ENCODE measurements around the gene HTR3A. TPM values are rescaled to one million over a fixed set of nuclear protein-coding genes. Genes with fewer than 3 reads are reported as not detected.

The HTR3A gene
- total and polyA plus RNA-seq, 2 experiments from 2014 or later: 5.8 to 8.1 TPM

DNA sequence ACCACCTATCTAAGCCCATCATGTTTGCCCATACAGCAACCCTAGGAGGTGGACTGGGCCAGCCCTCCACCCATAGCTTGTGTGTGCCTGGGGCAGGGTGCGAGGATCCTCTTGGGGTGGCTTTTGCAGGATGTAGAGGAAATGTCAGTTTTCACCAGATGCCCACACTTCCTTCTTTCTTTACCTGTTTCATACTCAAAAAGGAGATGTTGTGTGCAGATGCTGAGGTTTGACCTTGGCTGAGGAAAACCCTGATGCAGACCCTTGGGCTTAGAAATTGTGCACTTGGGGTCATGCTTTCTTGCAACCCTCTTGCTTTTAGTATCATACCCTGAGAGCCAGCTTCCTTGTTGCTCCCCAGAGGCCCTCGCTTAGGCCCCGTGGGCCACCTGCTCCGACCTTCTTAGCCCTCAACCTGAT, 2.2 kb downstream of the HTR3A start (continued):
- TF ChIP-seq, protein P1, sequence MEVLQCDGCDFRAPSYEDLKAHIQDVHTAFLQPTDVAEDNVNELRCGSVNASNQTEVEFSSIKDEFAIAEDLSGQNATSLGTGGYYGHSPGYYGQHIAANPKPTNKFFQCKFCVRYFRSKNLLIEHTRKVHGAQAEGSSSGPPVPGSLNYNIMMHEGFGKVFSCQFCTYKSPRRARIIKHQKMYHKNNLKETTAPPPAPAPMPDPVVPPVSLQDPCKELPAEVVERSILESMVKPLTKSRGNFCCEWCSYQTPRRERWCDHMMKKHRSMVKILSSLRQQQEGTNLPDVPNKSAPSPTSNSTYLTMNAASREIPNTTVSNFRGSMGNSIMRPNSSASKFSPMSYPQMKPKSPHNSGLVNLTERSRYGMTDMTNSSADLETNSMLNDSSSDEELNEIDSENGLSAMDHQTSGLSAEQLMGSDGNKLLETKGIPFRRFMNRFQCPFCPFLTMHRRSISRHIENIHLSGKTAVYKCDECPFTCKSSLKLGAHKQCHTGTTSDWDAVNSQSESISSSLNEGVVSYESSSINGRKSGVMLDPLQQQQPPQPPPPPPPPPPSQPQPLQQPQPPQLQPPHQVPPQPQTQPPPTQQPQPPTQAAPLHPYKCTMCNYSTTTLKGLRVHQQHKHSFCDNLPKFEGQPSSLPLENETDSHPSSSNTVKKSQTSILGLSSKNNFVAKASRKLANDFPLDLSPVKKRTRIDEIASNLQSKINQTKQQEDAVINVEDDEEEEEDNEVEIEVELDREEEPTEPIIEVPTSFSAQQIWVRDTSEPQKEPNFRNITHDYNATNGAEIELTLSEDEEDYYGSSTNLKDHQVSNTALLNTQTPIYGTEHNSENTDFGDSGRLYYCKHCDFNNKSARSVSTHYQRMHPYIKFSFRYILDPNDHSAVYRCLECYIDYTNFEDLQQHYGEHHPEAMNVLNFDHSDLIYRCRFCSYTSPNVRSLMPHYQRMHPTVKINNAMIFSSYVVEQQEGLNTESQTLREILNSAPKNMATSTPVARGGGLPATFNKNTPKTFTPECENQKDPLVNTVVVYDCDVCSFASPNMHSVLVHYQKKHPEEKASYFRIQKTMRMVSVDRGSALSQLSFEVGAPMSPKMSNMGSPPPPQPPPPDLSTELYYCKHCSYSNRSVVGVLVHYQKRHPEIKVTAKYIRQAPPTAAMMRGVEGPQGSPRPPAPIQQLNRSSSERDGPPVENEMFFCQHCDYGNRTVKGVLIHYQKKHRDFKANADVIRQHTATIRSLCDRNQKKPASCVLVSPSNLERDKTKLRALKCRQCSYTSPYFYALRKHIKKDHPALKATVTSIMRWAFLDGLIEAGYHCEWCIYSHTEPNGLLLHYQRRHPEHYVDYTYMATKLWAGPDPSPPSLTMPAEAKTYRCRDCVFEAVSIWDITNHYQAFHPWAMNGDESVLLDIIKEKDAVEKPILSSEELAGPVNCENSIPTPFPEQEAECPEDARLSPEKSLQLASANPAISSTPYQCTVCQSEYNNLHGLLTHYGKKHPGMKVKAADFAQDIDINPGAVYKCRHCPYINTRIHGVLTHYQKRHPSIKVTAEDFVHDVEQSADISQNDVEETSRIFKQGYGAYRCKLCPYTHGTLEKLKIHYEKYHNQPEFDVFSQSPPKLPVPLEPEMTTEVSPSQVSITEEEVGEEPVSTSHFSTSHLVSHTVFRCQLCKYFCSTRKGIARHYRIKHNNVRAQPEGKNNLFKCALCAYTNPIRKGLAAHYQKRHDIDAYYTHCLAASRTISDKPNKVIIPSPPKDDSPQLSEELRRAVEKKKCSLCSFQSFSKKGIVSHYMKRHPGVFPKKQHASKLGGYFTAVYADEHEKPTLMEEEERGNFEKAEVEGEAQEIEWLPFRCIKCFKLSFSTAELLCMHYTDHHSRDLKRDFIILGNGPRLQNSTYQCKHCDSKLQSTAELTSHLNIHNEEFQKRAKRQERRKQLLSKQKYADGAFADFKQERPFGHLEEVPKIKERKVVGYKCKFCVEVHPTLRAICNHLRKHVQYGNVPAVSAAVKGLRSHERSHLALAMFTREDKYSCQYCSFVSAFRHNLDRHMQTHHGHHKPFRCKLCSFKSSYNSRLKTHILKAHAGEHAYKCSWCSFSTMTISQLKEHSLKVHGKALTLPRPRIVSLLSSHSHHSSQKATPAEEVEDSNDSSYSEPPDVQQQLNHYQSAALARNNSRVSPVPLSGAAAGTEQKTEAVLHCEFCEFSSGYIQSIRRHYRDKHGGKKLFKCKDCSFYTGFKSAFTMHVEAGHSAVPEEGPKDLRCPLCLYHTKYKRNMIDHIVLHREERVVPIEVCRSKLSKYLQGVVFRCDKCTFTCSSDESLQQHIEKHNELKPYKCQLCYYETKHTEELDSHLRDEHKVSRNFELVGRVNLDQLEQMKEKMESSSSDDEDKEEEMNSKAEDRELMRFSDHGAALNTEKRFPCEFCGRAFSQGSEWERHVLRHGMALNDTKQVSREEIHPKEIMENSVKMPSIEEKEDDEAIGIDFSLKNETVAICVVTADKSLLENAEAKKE (CRISPR knock-in tag; IDR thresholded peaks at IDR 0.05): no peak
- TF ChIP-seq, protein P2, sequence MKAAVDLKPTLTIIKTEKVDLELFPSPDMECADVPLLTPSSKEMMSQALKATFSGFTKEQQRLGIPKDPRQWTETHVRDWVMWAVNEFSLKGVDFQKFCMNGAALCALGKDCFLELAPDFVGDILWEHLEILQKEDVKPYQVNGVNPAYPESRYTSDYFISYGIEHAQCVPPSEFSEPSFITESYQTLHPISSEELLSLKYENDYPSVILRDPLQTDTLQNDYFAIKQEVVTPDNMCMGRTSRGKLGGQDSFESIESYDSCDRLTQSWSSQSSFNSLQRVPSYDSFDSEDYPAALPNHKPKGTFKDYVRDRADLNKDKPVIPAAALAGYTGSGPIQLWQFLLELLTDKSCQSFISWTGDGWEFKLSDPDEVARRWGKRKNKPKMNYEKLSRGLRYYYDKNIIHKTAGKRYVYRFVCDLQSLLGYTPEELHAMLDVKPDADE (IDR thresholded peaks at IDR 0.05): no peak
- TF ChIP-seq ZNF114 (CRISPR knock-in tag; IDR thresholded peaks at IDR 0.05) (no peak), JUNB (IDR thresholded peaks at IDR 0.05; ENCODE audit: unreplicated experiment) (no peak), ZNF331 (CRISPR knock-in tag; IDR thresholded peaks at IDR 0.05; ENCODE audit: low read depth) (no peak)

DNA sequence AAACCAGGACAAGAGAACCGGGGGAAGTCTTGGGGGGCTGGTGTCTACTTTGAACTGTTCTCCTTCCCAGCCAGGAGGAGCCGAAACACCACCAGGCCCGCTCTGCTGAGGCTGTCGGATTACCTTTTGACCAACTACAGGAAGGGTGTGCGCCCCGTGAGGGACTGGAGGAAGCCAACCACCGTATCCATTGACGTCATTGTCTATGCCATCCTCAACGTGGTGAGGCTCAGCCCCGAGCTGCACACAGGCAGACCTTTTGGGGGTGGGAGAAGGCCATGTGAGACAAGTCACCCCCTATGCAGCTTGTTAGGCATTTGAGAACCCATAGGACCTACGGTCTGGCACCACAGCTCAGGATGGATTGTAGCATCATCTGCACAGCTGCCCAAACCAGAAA, 2.8 kb downstream of the HTR3A start:
- H3K79me2 ChIP-seq (replicated peaks; ENCODE audit: insufficient read depth): no peaks in the 10 kb centered on the region
- Mint-ChIP-seq H3K27ac (no peak overlapping the region), H3K27me3 (ENCODE audit: insufficient read depth, low read depth, poor library complexity) (peaks cover 12% of the 10 kb centered on the region), H3K4me3 (no peak overlapping the region), H3K4me1 (peaks cover 20% of the 10 kb centered on the region), H3K36me3 (ENCODE audit: low read depth) (no peaks in the 10 kb centered on the region), H3K9me3 (no peaks in the 10 kb centered on the region; the same call in 2 of the 3 replicates)
- no peak overlapping the region for H2AFZ ChIP-seq
- H3K4me2 ChIP-seq: no peak overlapping the region
- no peaks in the 10 kb centered on the region for H3K27me3 ChIP-seq (ENCODE audit: insufficient read depth)
- H3K27ac ChIP-seq (ENCODE audit: low read depth): no peak overlapping the region
- no peaks in the 10 kb centered on the region for H3F3A ChIP-seq (replicated peaks; ENCODE audit: low read depth)
- no peaks in the 10 kb centered on the region for H4K20me1 ChIP-seq (replicated peaks; ENCODE audit: insufficient read depth)
- no peaks in the 10 kb centered on the region for H3K36me3 ChIP-seq (ENCODE audit: insufficient read depth)
- no peak for DNase-seq (ENCODE audit: low spot score)
- no peaks in the 10 kb centered on the region for H3K9me2 ChIP-seq (ENCODE audit: insufficient read depth)
- peaks cover 13% of the 10 kb centered on the region for H3K4me1 ChIP-seq (ENCODE audit: insufficient read depth)
- H3K4me3 ChIP-seq: no peak overlapping the region
- no peak for ATAC-seq
- no peak for TF ChIP-seq EZH2phosphoT487 (IDR thresholded peaks at IDR 0.05; ENCODE audit: unreplicated experiment)
- TF ChIP-seq NANOG (IDR thresholded peaks at IDR 0.05; ENCODE audit: borderline replicate concordance): no peak
- no peak for TF ChIP-seq EZH2 (IDR thresholded peaks at IDR 0.05; ENCODE audit: low read depth, unreplicated experiment)
- TF ChIP-seq, protein P3, sequence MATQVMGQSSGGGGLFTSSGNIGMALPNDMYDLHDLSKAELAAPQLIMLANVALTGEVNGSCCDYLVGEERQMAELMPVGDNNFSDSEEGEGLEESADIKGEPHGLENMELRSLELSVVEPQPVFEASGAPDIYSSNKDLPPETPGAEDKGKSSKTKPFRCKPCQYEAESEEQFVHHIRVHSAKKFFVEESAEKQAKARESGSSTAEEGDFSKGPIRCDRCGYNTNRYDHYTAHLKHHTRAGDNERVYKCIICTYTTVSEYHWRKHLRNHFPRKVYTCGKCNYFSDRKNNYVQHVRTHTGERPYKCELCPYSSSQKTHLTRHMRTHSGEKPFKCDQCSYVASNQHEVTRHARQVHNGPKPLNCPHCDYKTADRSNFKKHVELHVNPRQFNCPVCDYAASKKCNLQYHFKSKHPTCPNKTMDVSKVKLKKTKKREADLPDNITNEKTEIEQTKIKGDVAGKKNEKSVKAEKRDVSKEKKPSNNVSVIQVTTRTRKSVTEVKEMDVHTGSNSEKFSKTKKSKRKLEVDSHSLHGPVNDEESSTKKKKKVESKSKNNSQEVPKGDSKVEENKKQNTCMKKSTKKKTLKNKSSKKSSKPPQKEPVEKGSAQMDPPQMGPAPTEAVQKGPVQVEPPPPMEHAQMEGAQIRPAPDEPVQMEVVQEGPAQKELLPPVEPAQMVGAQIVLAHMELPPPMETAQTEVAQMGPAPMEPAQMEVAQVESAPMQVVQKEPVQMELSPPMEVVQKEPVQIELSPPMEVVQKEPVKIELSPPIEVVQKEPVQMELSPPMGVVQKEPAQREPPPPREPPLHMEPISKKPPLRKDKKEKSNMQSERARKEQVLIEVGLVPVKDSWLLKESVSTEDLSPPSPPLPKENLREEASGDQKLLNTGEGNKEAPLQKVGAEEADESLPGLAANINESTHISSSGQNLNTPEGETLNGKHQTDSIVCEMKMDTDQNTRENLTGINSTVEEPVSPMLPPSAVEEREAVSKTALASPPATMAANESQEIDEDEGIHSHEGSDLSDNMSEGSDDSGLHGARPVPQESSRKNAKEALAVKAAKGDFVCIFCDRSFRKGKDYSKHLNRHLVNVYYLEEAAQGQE (IDR thresholded peaks at IDR 0.05; ENCODE audit: unreplicated experiment): no peak
- no peak for TF ChIP-seq POLR2AphosphoS5 (IDR thresholded peaks at IDR 0.05; ENCODE audit: low read depth)
- no peak for TF ChIP-seq STAT1 (IDR thresholded peaks at IDR 0.05; ENCODE audit: unreplicated experiment)
- no peak for TF ChIP-seq ZNF114 (CRISPR knock-in tag; IDR thresholded peaks at IDR 0.05)
- TF ChIP-seq ZNF331 (CRISPR knock-in tag; IDR thresholded peaks at IDR 0.05; ENCODE audit: low read depth): no peak
